SU-DHL-6 (cell line): ENCODE measurements around the gene LAMA3.

Experiments used
- EZH2phosphoT487 ChIP-seq: fragments of 200-600 bp; sonication (generic), shearing (Covaris generic); conservative IDR thresholded peaks from 2 replicates; pipeline ENCODE4 v1.6.1; 2018; ENCODE audit warnings: mild to moderate bottlenecking, antibody characterized with exemption, low read length, moderate library complexity, mixed read lengths
- TF ChIP-seq, protein P1 (sequence below): fragments of 200-600 bp; sonication (generic); IDR thresholded peaks from one replicate; pipeline ENCODE4 v1.5.1; 2017; ENCODE audit warnings: antibody characterized with exemption, mild to moderate bottlenecking, low read length, moderate library complexity; ENCODE audit not compliant: insufficient read depth, poor library complexity, severe bottlenecking

DNA sequence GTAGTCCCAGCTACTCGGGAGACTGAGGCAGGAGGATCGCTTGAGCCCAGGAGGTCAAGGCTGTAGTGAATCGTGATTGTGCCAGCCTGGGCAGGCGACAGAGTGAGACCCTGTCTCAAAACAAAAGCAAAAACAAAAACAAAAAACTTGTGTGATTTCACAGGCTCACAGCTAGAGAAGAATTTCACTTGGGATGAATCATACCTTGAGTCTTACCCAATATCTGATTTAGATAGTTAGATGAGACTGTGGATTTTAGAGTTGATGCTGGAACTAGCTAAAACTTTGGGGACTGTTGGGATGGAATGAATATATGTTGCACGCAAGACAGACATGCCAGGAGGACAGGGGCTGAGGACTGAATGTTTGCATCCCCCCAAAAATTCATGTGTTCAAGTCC is 31.0 kb upstream of the LAMA3 start:
- TF ChIP-seq, protein P1, sequence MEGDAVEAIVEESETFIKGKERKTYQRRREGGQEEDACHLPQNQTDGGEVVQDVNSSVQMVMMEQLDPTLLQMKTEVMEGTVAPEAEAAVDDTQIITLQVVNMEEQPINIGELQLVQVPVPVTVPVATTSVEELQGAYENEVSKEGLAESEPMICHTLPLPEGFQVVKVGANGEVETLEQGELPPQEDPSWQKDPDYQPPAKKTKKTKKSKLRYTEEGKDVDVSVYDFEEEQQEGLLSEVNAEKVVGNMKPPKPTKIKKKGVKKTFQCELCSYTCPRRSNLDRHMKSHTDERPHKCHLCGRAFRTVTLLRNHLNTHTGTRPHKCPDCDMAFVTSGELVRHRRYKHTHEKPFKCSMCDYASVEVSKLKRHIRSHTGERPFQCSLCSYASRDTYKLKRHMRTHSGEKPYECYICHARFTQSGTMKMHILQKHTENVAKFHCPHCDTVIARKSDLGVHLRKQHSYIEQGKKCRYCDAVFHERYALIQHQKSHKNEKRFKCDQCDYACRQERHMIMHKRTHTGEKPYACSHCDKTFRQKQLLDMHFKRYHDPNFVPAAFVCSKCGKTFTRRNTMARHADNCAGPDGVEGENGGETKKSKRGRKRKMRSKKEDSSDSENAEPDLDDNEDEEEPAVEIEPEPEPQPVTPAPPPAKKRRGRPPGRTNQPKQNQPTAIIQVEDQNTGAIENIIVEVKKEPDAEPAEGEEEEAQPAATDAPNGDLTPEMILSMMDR, result no peak
- TF ChIP-seq EZH2phosphoT487, result no peak
